GM18520 (cell line): ENCODE measurements around the gene SPNS3.
A peak's percentile ranks its signal among the peaks of the same experiment; 100 is the strongest.

Experiments used
- ATAC-seq: cut with Tn5 transposase; IDR thresholded peaks from one replicate; pipeline ENCODE4 v1.9.1; 2021; ENCODE audit not compliant: unreplicated experiment

The SPNS3 gene

GRCh38 chr17:4487820-4488716 is 54.3 kb downstream of the SPNS3 start:
- no peak for ATAC-seq

DNA sequence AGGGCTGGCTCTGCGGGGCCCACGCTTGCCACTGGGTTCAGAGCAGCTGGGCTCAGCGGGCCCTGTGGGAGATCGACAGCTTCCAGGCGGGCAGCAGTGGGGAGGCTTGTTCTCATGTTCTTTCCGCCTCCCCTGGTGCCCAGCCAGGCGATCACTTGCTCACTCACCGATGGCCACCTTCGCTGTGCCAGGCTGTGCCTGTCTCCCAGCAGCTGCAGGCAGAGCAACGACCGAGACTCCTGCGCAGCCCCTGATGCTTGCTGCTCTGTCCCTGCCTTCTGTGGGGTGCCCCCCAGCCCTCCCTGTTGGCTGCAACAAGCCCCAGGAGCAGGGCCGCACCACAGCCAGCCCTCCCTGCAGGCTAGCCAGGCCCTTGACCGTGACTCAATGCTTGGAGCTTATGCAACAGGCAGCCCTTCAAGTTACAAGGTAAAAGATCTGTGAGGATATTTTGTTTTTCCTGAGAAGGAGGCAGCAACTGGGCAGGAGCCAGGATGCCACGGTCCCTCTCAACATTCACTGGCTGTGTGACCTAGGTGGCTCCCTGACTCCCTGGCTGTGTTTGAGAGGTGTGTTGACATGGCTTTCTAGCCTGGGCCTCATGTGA is 55.4 kb downstream of the SPNS3 start:
- no peak for ATAC-seq

DNA sequence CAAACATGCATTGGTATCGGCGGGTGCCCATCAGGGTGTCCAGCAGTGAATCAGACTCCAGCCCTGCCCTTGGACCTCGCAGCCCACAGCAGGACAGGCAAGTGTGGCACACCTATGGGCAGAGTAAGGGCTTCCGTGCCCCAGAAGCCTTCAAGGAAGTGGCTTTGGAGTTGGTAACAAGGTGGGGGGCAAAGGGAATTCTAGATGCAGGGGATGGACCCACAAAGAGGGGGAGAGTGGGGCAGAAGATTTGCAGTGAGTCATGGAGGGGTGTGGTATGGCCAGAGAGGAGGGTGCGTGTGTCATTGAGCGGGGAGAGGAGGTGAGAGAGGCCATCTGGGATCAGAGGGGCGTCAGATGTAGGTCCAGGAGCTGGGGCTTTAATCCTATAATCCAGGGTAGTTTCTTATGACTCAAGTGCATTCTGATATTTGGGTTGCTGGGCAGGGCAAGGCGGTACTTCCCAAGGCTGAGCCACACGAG is 56.4 kb downstream of the SPNS3 start:
- ATAC-seq: no peak

GRCh38 chr17:4490637-4491061 is 56.9 kb downstream of the SPNS3 start:
- no peak for ATAC-seq

GRCh38 chr17:4492721-4493561 is 59.2 kb downstream of the SPNS3 start:
- ATAC-seq: no peak

DNA sequence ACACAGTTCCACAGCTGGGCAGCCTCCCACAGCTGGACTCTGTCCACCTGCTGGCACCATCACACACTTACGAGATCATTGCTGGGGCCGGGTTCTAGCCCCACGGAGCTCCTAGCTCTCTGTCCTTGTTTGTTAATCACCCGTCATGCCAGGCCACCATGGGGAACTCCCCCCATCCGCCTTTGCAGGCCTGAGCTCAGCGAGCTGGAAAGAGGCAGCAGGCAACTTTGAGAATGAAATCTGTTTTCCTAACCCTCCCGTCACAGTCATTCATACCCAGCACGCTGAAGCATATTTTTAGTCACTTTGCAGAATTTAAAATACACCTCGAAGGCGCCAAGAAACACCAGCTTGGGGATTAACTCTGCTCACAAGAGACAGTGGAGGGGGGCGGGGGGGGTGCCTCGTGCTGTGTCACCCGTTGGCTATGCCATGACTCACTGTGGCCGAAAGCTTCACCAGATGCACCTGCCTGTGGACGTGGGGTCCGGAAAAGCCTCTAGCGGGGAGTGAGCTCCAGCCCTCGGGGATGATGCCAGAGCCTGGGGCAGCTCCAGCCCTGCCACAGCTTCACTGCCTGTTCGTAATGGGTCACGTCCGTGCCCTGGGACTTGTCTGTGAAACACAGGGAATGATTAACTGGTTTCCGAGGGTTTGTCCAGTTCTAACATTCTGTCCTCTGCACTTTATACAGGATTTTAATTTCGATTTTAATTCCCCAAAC is 63.5 kb downstream of the SPNS3 start:
- ATAC-seq: no peak

- peak; percentile 36 for ATAC-seq
Observed at GRCh38 chr17:4498461-4499397, 65.0 kb downstream of the SPNS3 start, which contains the start of gene SPNS2. Gene SPNS2, plus strand, starts transcription at chr17:4498881. Its CDS starts 167 bp downstream, at chr17:4499048.

DNA sequence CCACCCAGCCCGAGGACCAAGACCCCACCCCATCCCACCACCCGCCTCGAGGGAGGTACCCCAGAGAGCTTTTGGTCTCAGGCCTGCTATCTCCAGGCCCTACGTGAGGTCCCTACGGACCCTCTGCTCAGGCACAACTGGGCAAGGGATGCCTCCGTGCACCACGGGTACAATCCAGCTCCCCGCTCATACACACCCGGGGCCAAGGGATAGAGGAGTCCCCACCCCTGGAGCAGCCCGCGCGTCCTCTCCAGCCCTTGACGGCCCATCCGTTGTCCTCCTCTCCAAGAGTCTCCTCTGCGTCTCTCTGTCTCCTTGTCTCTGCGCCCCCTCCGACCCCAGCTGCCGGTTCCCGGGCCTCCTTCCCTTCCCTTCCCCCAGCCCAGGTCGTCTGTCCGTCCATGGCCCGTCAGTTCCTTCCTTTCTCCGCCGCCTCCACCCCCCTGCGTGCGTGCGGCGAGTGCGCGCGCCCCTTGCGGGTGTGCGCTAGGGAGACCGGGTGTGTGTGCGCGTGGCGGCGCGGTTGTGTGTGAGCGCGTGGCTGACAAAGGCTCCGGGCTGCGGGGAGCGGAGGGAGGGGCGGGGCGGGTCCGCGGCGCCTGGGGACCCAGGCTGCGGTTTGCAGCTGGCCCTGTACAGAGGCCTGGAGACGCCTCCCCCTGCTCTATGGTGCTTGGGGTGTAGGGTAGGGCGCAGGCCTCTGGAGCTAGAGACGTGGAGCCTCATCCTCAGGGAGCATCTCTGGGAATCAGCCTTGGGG is 65.9 kb downstream of the SPNS3 start:
- ATAC-seq: no peak

- ATAC-seq: no peak
Observed at GRCh38 chr17:4500191-4500571, 66.4 kb downstream of the SPNS3 start.

DNA sequence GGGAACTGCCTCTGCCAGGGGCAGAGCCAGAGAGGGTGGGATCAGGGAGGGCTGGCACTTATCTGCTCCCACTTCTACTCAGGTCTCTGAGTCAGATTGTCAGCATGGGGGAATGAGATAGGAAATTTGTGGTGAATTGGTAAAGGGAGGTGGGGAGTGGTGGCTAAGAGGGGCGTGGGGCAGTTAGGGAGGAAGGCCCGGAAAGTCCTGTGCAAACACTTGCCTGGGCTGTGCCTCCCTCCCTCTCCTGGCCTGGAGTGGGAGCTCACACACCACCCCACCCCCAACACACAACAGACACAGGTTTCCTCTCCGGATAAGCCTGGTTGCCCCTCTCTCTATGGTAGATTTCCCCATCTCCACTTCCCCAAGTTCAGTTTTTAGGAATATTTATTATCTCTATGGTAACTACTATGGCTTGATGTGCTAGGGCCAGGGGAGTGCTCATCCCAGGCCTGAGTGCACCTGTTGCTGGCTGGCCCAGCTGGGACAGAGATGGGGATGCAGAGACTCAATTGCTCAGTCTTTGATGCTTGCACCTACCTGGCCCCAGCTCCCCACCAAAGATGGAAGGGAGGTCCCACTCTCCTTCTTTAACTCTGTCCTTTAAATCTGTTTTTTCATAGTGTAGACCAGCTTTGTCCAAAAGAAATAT is 67.7 kb downstream of the SPNS3 start:
- ATAC-seq: no peak

DNA sequence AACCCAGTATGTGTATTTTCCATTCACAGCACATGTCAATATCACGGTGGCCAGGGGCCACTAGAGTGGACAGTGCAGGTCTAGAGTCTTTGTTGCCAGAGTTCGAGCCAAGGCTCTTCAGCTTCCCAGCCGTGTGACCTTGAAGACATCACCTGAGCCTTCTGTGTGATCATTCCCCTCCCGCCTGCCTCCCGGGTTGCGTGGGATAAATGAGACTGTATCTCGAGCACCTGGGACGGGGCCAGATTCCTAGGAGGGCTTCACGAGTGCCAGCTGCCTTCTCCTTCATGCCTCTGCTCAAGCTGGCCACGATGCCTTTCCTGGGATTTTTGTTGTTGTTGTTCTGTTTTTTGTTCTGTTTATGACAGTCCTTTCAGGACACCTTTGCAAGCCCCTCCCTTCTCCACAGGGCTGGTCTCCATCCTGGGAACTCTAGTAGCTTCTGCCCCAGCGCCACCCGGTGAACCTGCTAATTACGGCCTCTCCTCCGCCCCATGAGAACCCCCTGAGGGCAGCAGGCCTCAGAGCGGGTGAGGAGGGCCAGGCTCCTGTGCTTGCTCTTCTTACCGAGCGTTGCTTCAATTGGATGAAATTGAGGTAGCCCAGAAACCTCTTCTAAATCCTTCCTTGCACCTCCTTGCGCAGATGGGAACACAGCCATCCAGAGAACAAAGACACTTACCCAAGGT is 68.9 kb downstream of the SPNS3 start:
- no peak for ATAC-seq

DNA sequence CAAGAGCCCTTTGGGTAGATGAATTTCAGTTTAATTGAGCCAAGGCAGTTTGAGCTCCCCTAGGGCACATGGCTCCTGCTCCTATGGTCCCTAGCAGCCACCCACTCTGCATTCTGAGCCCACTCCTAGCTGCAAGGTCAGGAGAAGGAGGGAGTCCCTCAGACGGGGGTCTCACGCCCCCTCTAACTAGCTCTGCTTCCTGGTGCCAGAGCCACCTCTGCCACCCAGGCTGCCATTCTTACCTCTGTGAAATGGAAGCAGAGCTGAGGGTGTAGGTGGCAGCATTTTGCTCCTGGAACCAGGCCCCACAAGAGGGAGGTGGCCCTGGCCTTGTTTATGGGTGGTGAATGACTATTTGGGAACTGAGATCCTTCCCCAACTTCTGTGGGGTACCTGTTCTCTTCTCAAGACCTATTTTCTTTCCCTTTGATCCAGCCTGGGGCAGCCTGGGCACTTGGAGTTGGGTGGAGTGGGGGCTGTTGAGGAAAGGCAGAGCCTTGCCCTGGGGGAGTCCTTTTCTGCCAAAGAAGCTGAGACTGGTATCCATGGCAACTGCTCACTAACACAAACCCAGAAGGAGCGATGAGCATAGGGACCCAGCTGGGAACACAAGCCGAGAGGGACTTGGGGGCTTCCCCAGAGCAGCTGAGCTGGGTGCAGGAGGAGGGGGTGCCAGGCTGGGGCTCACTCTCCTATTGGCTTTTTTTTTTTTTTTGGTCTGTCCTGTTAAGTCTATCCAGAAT is 69.7 kb downstream of the SPNS3 start:
- ATAC-seq: no peak

DNA sequence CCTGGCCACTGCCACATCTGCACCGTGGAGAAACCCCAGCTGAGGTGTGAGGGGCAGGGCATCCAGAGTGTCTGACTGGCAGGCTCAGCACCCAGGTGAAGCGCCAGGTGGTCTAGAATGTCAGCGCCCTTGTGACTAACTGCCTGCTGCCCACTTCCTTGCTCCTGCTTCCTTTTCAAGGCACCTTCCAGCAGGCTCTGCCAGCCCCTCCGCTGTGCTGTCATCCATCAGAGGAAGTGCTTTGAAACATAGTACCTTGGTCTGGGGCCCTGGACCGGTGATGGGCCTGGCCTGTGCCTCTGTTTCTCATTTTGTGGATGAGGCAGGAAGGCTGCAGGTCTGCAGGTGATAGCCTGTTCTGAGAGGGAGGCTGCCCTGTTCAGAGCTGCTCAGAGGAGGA is 70.4 kb downstream of the SPNS3 start:
- ATAC-seq: no peak

DNA sequence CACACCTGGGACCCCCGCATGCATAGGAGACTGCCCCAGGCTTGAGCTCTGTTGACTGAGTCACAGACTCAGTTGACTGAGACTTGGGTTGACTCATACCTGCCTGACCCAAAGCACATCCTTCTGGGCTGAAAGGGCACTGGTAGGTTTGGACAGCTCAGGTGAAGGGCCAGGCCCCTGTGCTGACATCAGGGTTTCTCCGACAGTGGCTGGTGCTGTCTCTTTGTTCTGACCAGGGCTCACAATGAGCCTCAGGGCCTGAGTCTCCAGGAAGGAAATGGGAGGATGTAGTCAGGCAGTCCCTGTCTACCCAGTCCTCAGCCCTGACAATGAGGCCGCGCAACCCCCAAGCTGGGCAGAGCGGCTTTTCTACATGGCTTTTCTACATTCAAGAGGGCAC is 71.4 kb downstream of the SPNS3 start:
- no peak for ATAC-seq

DNA sequence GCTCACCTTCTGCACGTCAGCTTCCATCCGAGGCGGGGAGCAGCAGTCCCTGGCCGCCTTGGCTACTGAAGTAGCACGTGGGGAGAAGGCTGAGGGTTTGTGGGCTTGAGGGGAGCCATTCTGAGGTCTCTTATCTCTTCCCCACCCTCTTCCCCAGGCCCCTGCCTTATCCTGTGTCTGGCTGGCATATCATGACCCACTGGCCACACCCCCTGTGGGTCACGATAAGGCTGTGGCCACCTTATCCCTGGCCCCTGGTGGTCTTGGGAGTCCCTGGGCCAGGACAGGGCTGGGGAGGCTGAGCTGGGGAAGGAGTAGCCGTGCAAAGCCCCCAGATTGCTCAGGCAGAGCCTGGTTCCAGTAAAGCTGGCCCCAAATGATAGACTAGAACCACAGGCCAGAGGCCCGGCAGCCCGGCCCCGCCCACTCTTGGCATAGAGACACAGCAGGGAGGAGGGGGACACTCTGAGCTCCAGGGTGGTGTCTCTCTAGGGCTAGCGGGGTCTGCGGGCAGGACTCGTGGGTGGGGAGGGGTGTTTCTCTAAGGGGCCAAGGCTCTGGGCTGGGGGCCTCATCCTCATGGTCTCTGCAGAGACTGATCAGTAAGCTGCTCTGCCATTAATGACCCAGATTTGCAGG is 72.6 kb downstream of the SPNS3 start:
- no peak for ATAC-seq

- no peak for ATAC-seq
Observed at GRCh38 chr17:4506892-4507291, 73.2 kb downstream of the SPNS3 start.
